HEK293 (cell line): Measurements from ENCODE around the gene REC8.

Experiments
- CTCF ChIA-PET: fragments of 350-600 bp; formaldehyde crosslinking; extraction: SDS; loops from one replicate; lab custom pipeline; 2021; ENCODE audit warnings: antibody characterized with exemption; lab: Yijun Ruan, JAX
- POLR2A ChIA-PET: fragments of 300-600 bp; formaldehyde crosslinking; extraction: SDS; loops from one replicate; lab custom pipeline; 2020; ENCODE audit warnings: antibody characterized with exemption, inconsistent platforms; lab: Yijun Ruan, JAX
- H3K27ac ChIP-seq: fragments of 200-500 bp; sonication (Bioruptor generic); 2 replicates; pipeline ENCODE4 v1.5.1; 2014; ENCODE audit warnings: low read depth, low read length, control low read depth, inconsistent platforms; ENCODE audit errors: extremely low read depth
- H3K36me3 ChIP-seq, 2 experiments: fragments of 200-500 bp in 1 of 2; sonication (Bioruptor generic) in 1 of 2; 1 replicate in 1 of 2; 2 replicates in 1 of 2; pipeline ENCODE4 v1.5.1; 2014 to 2017; ENCODE audit warnings: inconsistent platforms in 2 of 2, low read length in 2 of 2; ENCODE audit not compliant: control insufficient read depth in 2 of 2, insufficient read depth in 1 of 2
- H3K4me1 ChIP-seq: fragments of 200-500 bp; sonication (Bioruptor generic); 2 replicates; pipeline ENCODE4 v1.5.1; 2014; ENCODE audit warnings: mild to moderate bottlenecking, low read length, inconsistent platforms; ENCODE audit not compliant: control insufficient read depth, insufficient read depth
- H3K4me3 ChIP-seq: 2 replicates; pipeline ENCODE4 v1.5.1; 2011; ENCODE audit warnings: low read depth, mild to moderate bottlenecking, control low read depth, low read length, moderate library complexity
- H3K9me3 ChIP-seq: fragments of 200-500 bp; sonication (Bioruptor generic); 2 replicates; pipeline ENCODE4 v1.5.1; 2014; ENCODE audit warnings: low read depth, low read length, inconsistent platforms; ENCODE audit not compliant: control insufficient read depth, insufficient read depth
- GLIS2 ChIP-seq: fragments of 450-650 bp; formaldehyde crosslinking; IDR thresholded peaks from 2 replicates; pipeline ENCODE4 v1.5.1; 2016; ENCODE audit warnings: missing biosample characterization, missing genetic modification characterization
- HOXD13 ChIP-seq: sonication (generic); formaldehyde crosslinking; IDR thresholded peaks from 2 replicates; pipeline ENCODE4 v1.8.0; 2022; ENCODE audit warnings: missing genetic modification reagents, borderline replicate concordance
- KLF7 ChIP-seq: fragments of 450-650 bp; formaldehyde crosslinking; IDR thresholded peaks from 2 replicates; pipeline ENCODE4 v1.5.1; 2016; ENCODE audit warnings: missing biosample characterization, missing genetic modification characterization, borderline replicate concordance
- MEIS1 ChIP-seq: sonication (generic); formaldehyde crosslinking; IDR thresholded peaks from 2 replicates; pipeline ENCODE4 v1.8.1; 2022; ENCODE audit warnings: missing genetic modification reagents, mild to moderate bottlenecking, borderline replicate concordance
- PBX3 ChIP-seq: sonication (generic); formaldehyde crosslinking; IDR thresholded peaks from 2 replicates; pipeline ENCODE4 v1.8.1; 2022; ENCODE audit warnings: mild to moderate bottlenecking, moderate library complexity, missing genetic modification reagents
- PRDM1 ChIP-seq: fragments of 450-650 bp; formaldehyde crosslinking; IDR thresholded peaks from 2 replicates; pipeline ENCODE4; 2016; ENCODE audit warnings: missing biosample characterization, missing genetic modification characterization
- SP7 ChIP-seq: fragments of 450-650 bp; formaldehyde crosslinking; IDR thresholded peaks from 2 replicates; pipeline ENCODE4 v1.5.1; 2016; ENCODE audit warnings: missing biosample characterization, missing genetic modification characterization
- YY2 ChIP-seq: fragments of 450-650 bp; formaldehyde crosslinking; IDR thresholded peaks from 2 replicates; pipeline ENCODE4 v1.5.1; 2016; ENCODE audit warnings: missing biosample characterization, missing genetic modification characterization
- ZBTB20 ChIP-seq: fragments of 450-650 bp; formaldehyde crosslinking; IDR thresholded peaks from 2 replicates; pipeline ENCODE4 v1.5.1; 2016; ENCODE audit warnings: missing biosample characterization, missing genetic modification characterization
- ZNF184 ChIP-seq: fragments of 450-650 bp; IDR thresholded peaks from 2 replicates; pipeline ENCODE4 v1.5.1; 2018; ENCODE audit warnings: missing biosample characterization, mild to moderate bottlenecking, missing genetic modification characterization
- ZNF221 ChIP-seq: fragments of 450-650 bp; formaldehyde crosslinking; IDR thresholded peaks from 2 replicates; pipeline ENCODE4 v1.5.1; 2017; ENCODE audit warnings: missing biosample characterization, missing genetic modification characterization, borderline replicate concordance
- ZNF24 ChIP-seq: fragments of 450-650 bp; formaldehyde crosslinking; IDR thresholded peaks from 2 replicates; pipeline ENCODE4 v1.5.1; 2016; ENCODE audit warnings: missing biosample characterization, missing genetic modification characterization
- ZNF274 ChIP-seq, 2 experiments: fragments of 200-500 bp in 1 of 2; fragments of 450-650 bp in 1 of 2; sonication (Bioruptor generic) in 1 of 2; formaldehyde crosslinking in 1 of 2; IDR thresholded peaks; 2 replicates each; pipeline versions ENCODE4 v1.5.1 to v1.6.1; 2014 to 2016; ENCODE audit warnings: borderline replicate concordance in 1 of 2, inconsistent platforms in 1 of 2, low read length in 1 of 2, missing biosample characterization in 1 of 2, missing genetic modification characterization in 1 of 2
- ZNF341 ChIP-seq: fragments of 450-650 bp; formaldehyde crosslinking; IDR thresholded peaks from 2 replicates; pipeline ENCODE4; 2016; ENCODE audit warnings: low read depth, missing biosample characterization, missing genetic modification characterization
- ZNF354C ChIP-seq: fragments of 450-650 bp; formaldehyde crosslinking; IDR thresholded peaks from 2 replicates; pipeline ENCODE4 v1.5.1; 2016; ENCODE audit warnings: missing biosample characterization, missing genetic modification characterization, low read depth, borderline replicate concordance
- ZNF433 ChIP-seq: fragments of 450-650 bp; formaldehyde crosslinking; IDR thresholded peaks from 2 replicates; pipeline ENCODE4 v1.5.1; 2016; ENCODE audit warnings: missing biosample characterization, missing genetic modification characterization, low read depth
- ZNF513 ChIP-seq: fragments of 450-650 bp; IDR thresholded peaks from 2 replicates; pipeline ENCODE4 v1.5.1; 2018; ENCODE audit warnings: missing biosample characterization, missing genetic modification characterization
- ZNF518A ChIP-seq: fragments of 450-650 bp; formaldehyde crosslinking; conservative IDR thresholded peaks from 2 replicates; pipeline ENCODE4 v1.5.1; 2016; ENCODE audit warnings: low read depth, missing biosample characterization, missing genetic modification characterization
- ZNF555 ChIP-seq: fragments of 450-650 bp; formaldehyde crosslinking; conservative IDR thresholded peaks from 2 replicates; pipeline ENCODE4 v1.5.1; 2017; ENCODE audit warnings: missing biosample characterization, mild to moderate bottlenecking, missing genetic modification characterization, inconsistent platforms
- ZNF571 ChIP-seq: fragments of 450-650 bp; formaldehyde crosslinking; IDR thresholded peaks from 2 replicates; pipeline ENCODE4 v1.5.0; 2017; ENCODE audit warnings: missing biosample characterization, missing genetic modification characterization
- ZNF626 ChIP-seq: fragments of 450-650 bp; sonication (Bioruptor Pico); formaldehyde crosslinking; IDR thresholded peaks from 2 replicates; pipeline ENCODE4 v1.5.1; 2018; ENCODE audit warnings: missing biosample characterization, missing genetic modification characterization, inconsistent platforms
- ZNF701 ChIP-seq: fragments of 450-650 bp; formaldehyde crosslinking; IDR thresholded peaks from 2 replicates; pipeline ENCODE4 v1.5.1; 2016; ENCODE audit warnings: missing biosample characterization, missing genetic modification characterization

The REC8 gene

GRCh38 chr14:24165785-24166184 is 6.1 kb upstream of the REC8 start (continued):
- TF ChIP-seq ZNF354C (tag by site-specific recombination), result no peak

GRCh38 chr14:24167469-24168114 is 4.3 kb upstream of the REC8 start:
- CTCF ChIA-PET, result interaction anchor here (0.6 kb wide), 1 partner anchor 86 kb away, joined by 3 read pairs; no protein-coding TSS in a partner anchor
- H3K9me3 ChIP-seq, result no peaks in the 10 kb centered on the region
- H3K36me3 ChIP-seq, result peaks cover 0 to 46% of the 10 kb centered on the region in 2 experiments
- no peaks in the 10 kb centered on the region for H3K4me1 ChIP-seq
- H3K4me3 ChIP-seq, result no peak overlapping the region
- no peak overlapping the region for H3K27ac ChIP-seq
- POLR2A ChIA-PET, result no interaction called here
- peak; percentile 35; the same call in 1 of the 2 replicates for TF ChIP-seq ZNF24
- no peak for TF ChIP-seq PRDM1 (tag by site-specific recombination)
- TF ChIP-seq, all 188 proteins: peak for 1

GRCh38 chr14:24172261-24172860 is 481 bp downstream of the REC8 start:
- no peak overlapping the region for H3K4me3 ChIP-seq
- ChIA-PET CTCF (no interaction called here), POLR2A (interaction anchor here (1.5 kb wide), 1 partner anchor 12 kb away, joined by 3 read pairs; no protein-coding TSS in a partner anchor)
- no peak overlapping the region for H3K27ac ChIP-seq
- H3K36me3 ChIP-seq, result peaks cover 0 to 18% of the 10 kb centered on the region in 2 experiments; a peak in 2 of 3 replicates
- H3K4me1 ChIP-seq, result no peaks in the 10 kb centered on the region
- H3K9me3 ChIP-seq, result no peaks in the 10 kb centered on the region
- no peak for TF ChIP-seq ZNF571 (tag by site-specific recombination)
- no peak for TF ChIP-seq ZNF341 (tag by site-specific recombination)
- no peak for TF ChIP-seq ZNF433 (tag by site-specific recombination)
- TF ChIP-seq SP7 (tag by site-specific recombination), result no peak
- no peak for TF ChIP-seq ZNF555 (tag by site-specific recombination)
- no peak for TF ChIP-seq GLIS2 (tag by site-specific recombination)
- TF ChIP-seq ZNF626 (tag by site-specific recombination), result no peak
- no peak for TF ChIP-seq YY2
- TF ChIP-seq ZNF513, result no peak
- TF ChIP-seq PBX3 (CRISPR knock-in tag), result no peak
- TF ChIP-seq MEIS1 (CRISPR knock-in tag), result no peak

DNA sequence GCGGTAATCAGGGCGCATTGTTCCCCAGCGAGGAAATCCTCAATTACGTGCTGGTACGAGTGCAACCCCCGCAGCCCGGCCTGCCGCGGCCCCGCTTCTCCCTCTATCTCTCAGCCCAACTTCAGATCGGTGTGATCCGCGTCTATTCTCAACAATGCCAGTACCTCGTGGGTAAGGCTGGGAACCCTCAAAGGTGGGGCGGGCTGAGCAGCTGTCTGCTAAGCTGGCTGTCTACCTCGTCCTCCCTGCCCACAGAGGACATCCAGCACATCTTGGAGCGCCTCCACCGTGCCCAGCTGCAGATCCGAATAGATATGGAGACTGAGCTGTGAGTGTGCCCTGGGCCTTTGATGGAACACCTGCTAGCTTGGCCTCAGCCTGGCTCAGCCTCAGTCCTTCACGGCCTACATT is 996 bp downstream of the REC8 start:
- Histone ChIP-seq H3K27ac (no peak overlapping the region), H3K36me3 (peaks cover 0 to 18% of the 10 kb centered on the region in 2 experiments; a peak in 2 of 3 replicates), H3K9me3 (no peaks in the 10 kb centered on the region), H3K4me3 (no peak overlapping the region), H3K4me1 (no peaks in the 10 kb centered on the region)
- POLR2A ChIA-PET, result interaction anchor here (1.5 kb wide), 1 partner anchor 13 kb away, joined by 3 read pairs; no protein-coding TSS in a partner anchor
- CTCF ChIA-PET, result no interaction called here
- no peak for TF ChIP-seq KLF7
- TF ChIP-seq ZBTB20 (tag by site-specific recombination), result no peak
- no peak for TF ChIP-seq ZNF274 (IDR thresholded peaks at IDR 0.05; ENCODE audit: low read length)
- no peak for TF ChIP-seq ZNF274 (tag by site-specific recombination; IDR thresholded peaks at IDR 0.05; ENCODE audit: borderline replicate concordance)
- no peak for TF ChIP-seq ZNF184
- no peak for TF ChIP-seq HOXD13 (CRISPR knock-in tag)
- TF ChIP-seq ZNF518A (tag by site-specific recombination), result no peak
- TF ChIP-seq ZNF701, result no peak
- no peak for TF ChIP-seq ZNF221 (tag by site-specific recombination)
